Fibroblast of mammary gland (primary cell): ENCODE measurements around the gene EIF5A.
A peak's percentile ranks its signal among the peaks of the same experiment; 100 is the strongest.

ENCODE experiments used
- DNase-seq: peaks from one replicate; pipeline ENCODE4 v3.0.0-alpha.2; 2010; ENCODE audit warnings: low read depth
- H3K4me3 ChIP-seq: 2 replicates; pipeline ENCODE4 v1.5.1; 2011; ENCODE audit warnings: low read depth, mild to moderate bottlenecking, low read length, moderate library complexity; ENCODE audit not compliant: control insufficient read depth
- TF ChIP-seq, protein P1 (sequence below): conservative IDR thresholded peaks from 2 replicates; pipeline ENCODE4 v1.5.1; 2011; ENCODE audit warnings: low read depth, low read length, inconsistent platforms; ENCODE audit not compliant: control insufficient read depth, insufficient read depth

Gene EIF5A

DNA sequence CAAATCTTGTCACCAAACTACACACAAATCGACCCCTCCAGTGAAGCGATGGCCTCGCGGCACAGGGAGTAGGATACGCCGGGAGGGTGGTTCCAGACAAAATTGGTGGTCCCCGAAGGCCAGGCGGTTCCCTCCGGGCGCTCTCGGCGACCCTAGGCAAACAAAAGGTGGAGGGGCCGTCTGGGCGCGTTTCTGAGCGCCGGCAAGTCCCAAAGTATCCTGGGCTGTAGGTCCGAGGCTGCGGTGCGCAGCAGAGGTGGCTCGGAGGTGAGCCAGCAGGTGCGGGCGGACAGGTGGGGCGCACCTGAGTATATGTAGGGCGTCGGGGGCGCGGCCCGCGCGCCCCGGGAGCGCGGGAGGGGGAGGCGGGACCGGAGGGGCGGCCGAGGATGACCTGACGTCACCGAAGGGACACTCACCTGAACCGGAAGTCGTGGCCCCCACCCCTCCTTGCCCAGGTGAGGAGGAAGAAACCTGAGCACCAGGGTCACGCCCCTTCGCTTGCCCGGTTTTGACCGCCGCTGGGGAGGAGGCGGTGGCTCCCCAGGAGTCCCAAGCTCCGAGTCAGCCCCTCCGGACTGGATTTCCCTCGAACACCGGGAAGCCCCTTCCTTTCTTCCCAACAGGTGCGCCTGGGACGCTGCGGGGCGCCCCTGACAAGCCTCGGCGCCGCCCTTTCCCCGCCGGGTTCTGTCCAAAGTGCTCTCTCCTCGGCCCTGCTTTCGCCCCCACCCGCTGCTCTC, 45.1 kb upstream of the EIF5A start, which contains the start of gene CLDN7:
Gene CLDN7, minus strand, starts transcription at position 287 of the 743 bp plus-strand sequence. CDS start 435 bp downstream, outside the sequence.
- DNase-seq, result no peak
- H3K4me3 ChIP-seq, result peak within 1 kb of the TSS; percentile 32
- TF ChIP-seq, protein P1, sequence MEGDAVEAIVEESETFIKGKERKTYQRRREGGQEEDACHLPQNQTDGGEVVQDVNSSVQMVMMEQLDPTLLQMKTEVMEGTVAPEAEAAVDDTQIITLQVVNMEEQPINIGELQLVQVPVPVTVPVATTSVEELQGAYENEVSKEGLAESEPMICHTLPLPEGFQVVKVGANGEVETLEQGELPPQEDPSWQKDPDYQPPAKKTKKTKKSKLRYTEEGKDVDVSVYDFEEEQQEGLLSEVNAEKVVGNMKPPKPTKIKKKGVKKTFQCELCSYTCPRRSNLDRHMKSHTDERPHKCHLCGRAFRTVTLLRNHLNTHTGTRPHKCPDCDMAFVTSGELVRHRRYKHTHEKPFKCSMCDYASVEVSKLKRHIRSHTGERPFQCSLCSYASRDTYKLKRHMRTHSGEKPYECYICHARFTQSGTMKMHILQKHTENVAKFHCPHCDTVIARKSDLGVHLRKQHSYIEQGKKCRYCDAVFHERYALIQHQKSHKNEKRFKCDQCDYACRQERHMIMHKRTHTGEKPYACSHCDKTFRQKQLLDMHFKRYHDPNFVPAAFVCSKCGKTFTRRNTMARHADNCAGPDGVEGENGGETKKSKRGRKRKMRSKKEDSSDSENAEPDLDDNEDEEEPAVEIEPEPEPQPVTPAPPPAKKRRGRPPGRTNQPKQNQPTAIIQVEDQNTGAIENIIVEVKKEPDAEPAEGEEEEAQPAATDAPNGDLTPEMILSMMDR, result no peak

DNA sequence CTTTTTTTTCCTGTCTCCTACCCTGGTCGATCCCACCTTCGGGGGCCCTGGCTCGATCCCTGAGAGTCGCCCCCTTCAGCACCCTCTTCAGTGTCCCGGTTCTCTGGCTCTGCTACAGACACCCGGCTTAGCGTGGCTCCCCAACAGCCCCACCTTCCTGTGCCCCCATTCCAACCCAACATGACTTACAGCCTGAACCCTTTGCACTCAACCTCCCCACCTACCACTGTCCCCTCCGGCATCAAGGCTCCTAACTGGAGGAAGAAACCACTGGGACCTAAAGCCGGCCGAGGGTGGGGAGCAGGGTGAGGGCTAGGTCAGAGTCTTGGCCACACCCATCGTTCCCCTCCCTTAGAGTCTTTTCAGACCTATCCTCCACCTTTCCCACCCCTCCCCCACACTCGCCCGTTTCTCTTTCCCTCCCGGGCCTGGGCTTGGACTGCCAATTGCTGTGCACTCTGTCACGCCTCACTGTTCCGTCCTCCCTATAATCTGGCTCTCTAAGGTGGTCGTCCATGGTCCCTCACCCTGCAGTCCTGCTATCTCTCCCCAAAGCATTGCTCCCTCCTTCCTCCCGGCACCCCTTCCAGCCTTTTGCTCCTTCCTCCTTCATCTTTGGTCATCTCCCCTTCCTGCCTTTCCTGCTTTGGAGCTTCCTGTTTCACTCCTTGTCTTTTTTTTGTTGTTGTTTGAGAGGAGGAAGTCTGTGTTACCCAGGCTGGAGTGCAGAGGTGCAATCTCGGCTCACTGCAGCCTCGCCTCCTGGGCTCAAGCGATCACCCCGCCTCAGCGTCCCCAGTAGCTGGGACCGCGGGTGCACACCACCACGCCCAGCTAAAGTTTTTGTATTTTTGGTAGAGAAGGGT, 44.3 kb upstream of the EIF5A start:
- TF ChIP-seq, protein P1, result no peak
- no peak overlapping the region for H3K4me3 ChIP-seq
- DNase-seq, result no peak

DNA sequence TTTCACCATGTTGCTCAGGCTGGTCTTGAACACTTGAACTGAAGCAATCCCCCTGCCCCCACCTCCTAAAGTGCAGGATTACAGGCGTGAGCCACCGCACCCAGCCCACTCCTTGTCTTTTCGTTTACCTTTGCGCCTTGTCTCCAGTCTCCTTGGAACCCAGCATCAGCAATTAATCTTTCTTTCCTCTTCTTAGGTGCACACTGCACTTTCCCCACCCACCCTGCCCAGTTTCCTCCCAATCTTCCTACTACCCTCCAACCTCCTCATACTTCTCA, 43.7 kb upstream of the EIF5A start:
- no peak overlapping the region for H3K4me3 ChIP-seq
- TF ChIP-seq, protein P1, result no peak
- no peak for DNase-seq

DNA sequence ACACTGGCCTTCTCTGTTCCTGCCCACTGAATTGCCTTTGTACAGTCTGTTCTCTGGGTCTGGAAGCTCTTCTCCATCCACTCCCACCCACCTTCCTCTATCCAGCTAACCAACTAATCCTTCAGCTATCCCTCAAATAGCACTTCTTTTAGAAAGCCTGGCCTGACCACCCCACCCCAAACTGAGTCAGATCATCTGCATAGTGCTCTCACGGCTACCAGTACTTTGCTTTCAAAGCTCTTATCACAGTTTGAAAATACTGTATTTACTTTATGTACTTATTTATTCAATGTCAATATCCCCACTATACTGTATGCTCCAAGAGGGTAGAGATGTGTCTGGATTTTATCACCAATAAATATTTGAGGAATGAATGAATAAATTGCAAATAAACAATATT, 40.6 kb upstream of the EIF5A start:
- peak; percentile 33 for DNase-seq
- TF ChIP-seq, protein P1, result no peak
- no peak overlapping the region for H3K4me3 ChIP-seq

DNA sequence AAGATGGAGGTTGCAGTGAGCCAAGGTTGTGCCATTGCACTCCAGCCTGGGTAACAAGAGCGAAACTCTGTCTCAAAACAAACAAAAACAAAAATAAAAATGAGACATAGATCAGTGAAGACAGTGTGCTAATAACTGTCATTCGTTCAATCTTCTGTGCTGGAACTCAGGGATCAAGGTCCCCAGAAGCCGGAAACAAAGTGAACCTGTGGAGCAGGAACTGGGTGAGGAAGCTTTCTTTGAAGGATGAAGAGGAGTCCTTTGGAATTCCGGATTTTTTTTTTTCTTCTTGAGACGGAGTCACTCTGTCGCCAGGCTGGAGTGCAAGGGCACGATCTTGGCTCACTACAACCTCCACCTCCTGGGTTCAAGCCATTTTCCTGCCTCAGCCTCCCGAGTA, 28.0 kb upstream of the EIF5A start:
- TF ChIP-seq, protein P1, result no peak
- no peak overlapping the region for H3K4me3 ChIP-seq
- no peak for DNase-seq

DNA sequence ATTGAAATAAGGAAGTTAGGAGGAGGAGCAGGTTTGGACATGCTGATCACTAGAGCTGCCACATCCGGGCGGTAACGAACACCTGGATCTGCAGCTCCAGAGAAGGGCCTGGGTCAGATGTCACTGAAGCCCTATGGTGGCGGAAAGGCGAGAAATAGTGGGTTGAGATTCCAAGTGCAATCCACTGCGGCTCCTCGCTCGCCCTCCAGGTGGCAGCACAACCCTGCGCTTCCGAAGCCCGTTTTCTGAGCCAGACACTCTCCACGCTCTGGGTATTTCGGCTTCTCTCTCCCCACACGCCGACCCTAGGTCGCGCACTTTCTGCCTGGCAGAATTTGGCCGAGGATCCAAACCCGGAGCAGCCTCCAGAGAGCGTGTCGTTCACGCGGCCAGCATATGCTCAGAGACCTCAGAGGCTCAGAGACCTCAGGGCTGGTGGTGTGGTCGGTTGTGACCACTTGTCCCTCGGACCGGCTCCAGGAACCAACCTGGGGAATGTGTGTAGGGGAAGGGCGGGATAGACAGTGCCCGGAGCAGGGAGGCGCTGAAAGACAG, 26.8 kb upstream of the EIF5A start:
- H3K4me3 ChIP-seq, result peak overlapping the region; percentile 44
- TF ChIP-seq, protein P1, result peak; percentile 96

More for the DNA sequence above, 26.8 kb upstream of the EIF5A start:
- DNase-seq, result peak; percentile 75
